H7 (cell line): ENCODE measurements around the gene WNT9A. TPM values are rescaled to one million over a fixed set of nuclear protein-coding genes. Genes with fewer than 3 reads are reported as not detected.
"Not testable (repeated sequence)": the region's sequence is repeated elsewhere in the genome, so short reads cannot be mapped to it uniquely, and the experiment has no call there.

ENCODE experiments used
- DNase-seq: peaks from one replicate; pipeline ENCODE4 v3.0.0; 2012
- H3K27me3 ChIP-seq: 2 replicates; pipeline ENCODE4 v1.6.0; 2011; ENCODE audit warnings: mild to moderate bottlenecking, low read length; ENCODE audit not compliant: control insufficient read depth, insufficient read depth
- H3K36me3 ChIP-seq: replicated peaks from 2 replicates; pipeline ENCODE4 v1.5.1; 2011; ENCODE audit warnings: low read length; ENCODE audit not compliant: control insufficient read depth, insufficient read depth
- H3K4me3 ChIP-seq: 2 replicates; pipeline ENCODE4 v1.5.1; 2011; ENCODE audit warnings: low read depth, mild to moderate bottlenecking, control low read depth, low read length, moderate library complexity; ENCODE audit not compliant: insufficient read depth
- total RNA-seq: library from RNA; depleted of rRNA; stranded (reverse); fragments of >200 nt; shearing (Covaris generic); gene quantifications from 2 replicates; pipeline ENCODE4 v1.2.3, GENCODE V29; 2014; rRNA removed

Gene WNT9A
- total RNA-seq = 3.2 and 4.0 TPM in 2 replicates

- Histone ChIP-seq H3K27me3 (peaks cover 16% of the 10 kb centered on the region), H3K36me3 (no peaks in the 10 kb centered on the region), H3K4me3 (peak within 1 kb of the TSS; percentile 74)
- DNase-seq = peak; percentile 98
Observed at GRCh38 chr1:227947676-227948492, at the start of gene WNT9A. WNT9A (minus strand) TSS chr1:227947932; CDS start chr1:227947887, 45 bp downstream.

GRCh38 chr1:227996187-227996950 lies 48.6 kb upstream of the WNT9A start:
- no peak for DNase-seq
- no peaks in the 10 kb centered on the region for H3K36me3 ChIP-seq
- H3K27me3 ChIP-seq = peaks cover 7% of the 10 kb centered on the region

GRCh38 chr1:227994632-227995300 lies 47.0 kb upstream of the WNT9A start:
- no peak for DNase-seq
- Histone ChIP-seq H3K4me3 (no peak overlapping the region), H3K36me3 (no peaks in the 10 kb centered on the region), H3K27me3 (no peaks in the 10 kb centered on the region; the same call in 1 of the 2 replicates)

More at GRCh38 chr1:227996187-227996950, 48.6 kb upstream of the WNT9A start:
- no peak overlapping the region for H3K4me3 ChIP-seq

- DNase-seq = no peak
- Histone ChIP-seq H3K36me3 (no peaks in the 10 kb centered on the region), H3K4me3 (no peak overlapping the region), H3K27me3 (no peaks in the 10 kb centered on the region)
Observed at GRCh38 chr1:227987181-227987580, 39.4 kb upstream of the WNT9A start.

- H3K27me3 ChIP-seq, H3K36me3 ChIP-seq, H3K4me3 ChIP-seq, DNase-seq: not testable (repeated sequence)
Observed at GRCh38 chr1:227975583-227976283, 28.0 kb upstream of the WNT9A start.

GRCh38 chr1:227973724-227974288 lies 26.1 kb upstream of the WNT9A start:
- not testable (repeated sequence) for H3K36me3 ChIP-seq, H3K4me3 ChIP-seq, DNase-seq, H3K27me3 ChIP-seq

GRCh38 chr1:227972843-227973374 lies 25.2 kb upstream of the WNT9A start:
- H3K36me3 ChIP-seq, DNase-seq, H3K27me3 ChIP-seq, H3K4me3 ChIP-seq: not testable (repeated sequence)

GRCh38 chr1:227972283-227972679 lies 24.5 kb upstream of the WNT9A start:
- H3K4me3 ChIP-seq, DNase-seq, H3K36me3 ChIP-seq, H3K27me3 ChIP-seq: not testable (repeated sequence)

- H3K27me3 ChIP-seq, H3K36me3 ChIP-seq, DNase-seq, H3K4me3 ChIP-seq: not testable (repeated sequence)
Observed at GRCh38 chr1:227971643-227972282, 24.0 kb upstream of the WNT9A start.

GRCh38 chr1:227971216-227971615 lies 23.5 kb upstream of the WNT9A start:
- not testable (repeated sequence) for H3K36me3 ChIP-seq, DNase-seq, H3K27me3 ChIP-seq, H3K4me3 ChIP-seq

GRCh38 chr1:227970076-227970995 lies 22.6 kb upstream of the WNT9A start:
- not testable (repeated sequence) for H3K36me3 ChIP-seq, DNase-seq, H3K4me3 ChIP-seq, H3K27me3 ChIP-seq

GRCh38 chr1:227967815-227968214 lies 20.1 kb upstream of the WNT9A start:
- H3K36me3 ChIP-seq, H3K4me3 ChIP-seq, H3K27me3 ChIP-seq, DNase-seq: not testable (repeated sequence)
